NOMO-1 treated with DMSO at 0.1 percent for 48 hours (cell line): ENCODE results near the gene PPP1R9B.

Experiments
- DNase-seq: peaks from one replicate; lab custom pipeline; 2025; ENCODE audit not compliant: unreplicated experiment; lab: John Stamatoyannopoulos, UW

Gene PPP1R9B

DNA sequence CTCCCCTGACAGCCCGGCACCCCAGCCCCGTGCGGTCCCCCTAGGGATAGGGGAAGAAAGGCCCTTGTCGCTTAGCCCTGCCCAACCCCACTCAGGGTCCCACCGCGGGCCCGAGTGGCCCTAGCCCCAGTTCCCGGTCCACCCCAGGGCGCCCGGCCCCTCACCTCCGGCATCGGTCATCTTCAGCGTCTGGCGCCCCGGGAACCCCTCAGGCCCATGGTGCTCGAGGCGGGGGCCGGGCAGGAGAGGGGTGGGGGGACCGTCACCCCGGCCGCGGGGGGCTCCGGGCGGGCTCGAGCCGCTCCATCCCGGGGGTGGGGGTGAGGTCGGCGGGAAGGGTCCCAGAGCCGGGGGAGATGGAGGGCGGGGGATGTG is 21.1 kb downstream of the PPP1R9B start:
- DNase-seq, result no peak

DNA sequence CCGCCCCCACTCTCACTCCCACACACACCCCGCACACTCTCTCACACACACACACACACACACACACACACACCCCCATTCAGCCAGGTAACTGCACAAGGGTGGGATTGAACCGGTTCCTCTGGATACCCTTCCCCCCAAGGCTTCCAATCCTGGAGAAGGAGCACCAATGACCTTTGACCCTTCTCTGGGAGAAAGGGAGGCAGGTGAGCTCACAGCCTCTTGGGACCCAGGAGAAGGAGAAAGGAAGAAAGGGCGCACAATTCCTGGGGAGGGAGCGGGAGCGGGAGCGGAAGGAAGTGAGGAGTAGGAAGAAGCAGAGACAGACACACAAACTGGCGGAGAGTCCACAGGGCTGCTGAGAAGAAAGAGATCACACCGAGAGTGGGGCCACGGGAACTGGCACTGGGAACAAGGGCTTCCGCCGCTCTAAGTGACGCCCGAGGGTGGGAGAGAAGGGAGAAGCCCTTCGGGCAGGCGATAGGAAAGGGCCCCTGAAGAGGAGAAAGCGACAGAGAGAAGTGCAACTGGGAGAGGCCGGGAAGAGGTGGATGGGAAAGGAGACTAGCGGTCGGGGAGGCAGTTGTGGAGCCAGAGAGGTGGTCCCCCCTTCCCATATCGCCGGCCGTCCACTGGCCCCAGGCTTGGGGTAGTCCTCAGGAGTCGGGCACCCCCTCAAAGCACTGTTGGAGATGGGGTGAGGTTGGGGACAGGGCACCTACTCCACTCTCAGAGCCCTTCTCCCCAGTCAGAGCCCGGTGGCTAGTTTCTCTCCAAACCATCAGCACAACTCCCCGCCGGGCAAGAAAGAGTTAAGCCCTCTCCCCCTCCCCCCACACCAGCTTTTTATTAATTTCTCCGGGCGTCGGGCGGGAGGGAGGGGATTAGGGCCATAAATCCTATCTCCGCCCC is 21.8 kb downstream of the PPP1R9B start:
- DNase-seq, result no peak

DNA sequence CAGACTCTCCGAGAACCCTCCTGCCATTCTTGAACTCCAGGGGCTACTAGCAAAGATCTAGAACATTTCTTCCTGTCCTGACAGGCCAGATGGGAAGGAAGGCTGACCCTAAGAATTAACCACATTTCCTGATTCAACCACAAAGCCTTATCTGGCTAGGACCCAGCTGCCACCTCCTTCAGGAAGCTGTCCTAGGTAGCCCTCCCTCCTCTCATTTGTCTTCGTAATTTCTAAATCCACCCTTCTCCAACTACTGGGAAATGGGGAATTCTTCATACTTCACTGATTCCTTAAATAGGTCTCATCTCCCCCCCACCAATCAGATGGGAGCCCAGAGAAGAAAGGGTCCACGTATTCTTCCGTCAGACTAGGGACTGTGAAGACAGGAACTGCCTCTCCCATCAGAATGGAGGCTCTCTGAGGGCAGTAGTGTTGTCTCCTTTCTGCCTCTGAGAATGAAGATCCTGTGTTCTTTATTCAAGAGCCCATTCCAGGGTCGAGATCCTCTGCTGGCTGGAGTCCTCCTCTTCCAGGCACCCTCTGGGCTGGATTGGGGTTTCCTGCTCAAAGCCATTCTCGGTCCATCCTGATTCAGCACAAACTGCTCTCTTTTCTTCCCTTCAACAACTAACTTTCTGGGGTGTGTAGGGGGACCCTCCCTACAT is 22.6 kb downstream of the PPP1R9B start:
- DNase-seq, result peak; percentile 43

DNA sequence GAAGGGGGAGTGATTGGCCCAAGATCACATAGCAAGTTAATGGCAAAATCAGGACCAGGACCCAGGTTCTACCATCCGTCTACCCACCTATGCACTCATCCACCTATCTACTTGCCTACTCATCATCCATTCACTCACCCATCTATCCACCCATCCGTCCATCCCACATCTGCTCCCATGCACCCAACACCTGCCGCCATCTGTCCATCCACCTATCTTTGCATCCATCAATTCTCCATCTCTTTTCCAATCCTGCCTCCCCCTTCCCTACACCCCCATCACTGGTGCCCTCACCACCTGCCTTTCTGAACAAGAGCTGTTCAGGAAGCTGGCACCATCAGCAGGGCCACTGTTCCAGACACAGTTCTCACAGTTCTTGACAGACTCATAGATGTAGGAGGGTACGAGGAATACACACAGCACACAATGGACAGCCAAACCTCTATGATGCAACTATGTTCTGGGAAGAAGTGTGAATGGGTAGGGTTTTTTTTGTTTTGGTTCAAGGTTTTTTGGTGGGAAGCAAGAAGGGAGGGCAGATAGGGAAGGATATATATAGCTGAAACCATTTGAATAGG is 25.0 kb downstream of the PPP1R9B start:
- DNase-seq, result no peak

DNA sequence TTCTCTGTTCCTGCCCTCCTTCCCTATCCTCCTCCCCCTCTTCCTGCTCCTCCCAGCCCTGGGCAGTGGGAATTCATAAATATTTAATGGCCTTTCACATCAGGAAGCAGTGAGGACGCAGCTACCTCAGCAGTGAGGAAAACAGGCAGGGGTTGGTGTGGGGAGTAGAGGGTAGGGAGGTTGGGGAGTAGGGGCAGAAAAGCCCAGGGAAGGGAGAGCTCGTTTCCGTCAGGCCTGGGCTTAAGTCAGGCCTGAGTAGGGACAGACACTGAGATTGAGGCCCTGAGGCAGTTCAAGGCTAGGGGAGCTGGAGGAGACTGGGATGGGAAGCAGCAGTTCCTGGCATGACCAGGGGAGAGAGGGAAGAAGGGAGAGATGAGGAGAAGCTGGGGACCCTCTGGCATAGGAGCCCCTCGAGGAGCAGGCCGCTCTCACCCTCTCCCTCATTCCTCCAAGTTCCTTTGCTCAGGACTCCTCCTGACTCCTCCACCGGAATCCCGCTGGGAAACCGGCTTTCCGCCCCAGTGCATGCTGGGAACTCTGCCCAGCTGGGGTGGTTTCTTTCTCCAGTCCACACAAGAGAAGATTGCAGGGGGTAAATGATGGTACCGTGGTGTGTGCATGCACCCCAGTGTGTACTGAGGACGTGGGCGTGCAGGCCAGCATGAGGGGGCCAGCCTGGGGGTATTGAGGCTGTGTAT is 26.7 kb downstream of the PPP1R9B start:
- no peak for DNase-seq

DNA sequence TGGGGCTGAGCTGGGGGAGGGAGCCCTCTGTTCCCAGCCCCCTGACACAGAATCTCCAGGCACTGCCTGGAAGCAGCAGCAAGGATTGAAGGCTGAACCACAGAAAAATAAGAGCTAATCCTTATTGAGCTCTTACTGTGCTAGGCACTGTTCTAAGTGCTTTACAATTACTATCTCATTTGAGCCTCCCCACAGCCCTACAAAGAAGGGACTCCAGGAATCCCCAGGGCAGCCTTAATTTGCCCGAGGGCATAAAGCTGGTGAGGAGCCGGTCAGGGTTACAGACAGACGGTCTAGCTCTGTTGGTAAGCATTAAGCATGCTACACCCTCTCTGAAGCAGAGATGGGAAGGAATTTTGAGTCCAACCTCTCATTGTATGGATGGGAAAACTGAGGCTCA is 27.5 kb downstream of the PPP1R9B start:
- DNase-seq, result no peak

DNA sequence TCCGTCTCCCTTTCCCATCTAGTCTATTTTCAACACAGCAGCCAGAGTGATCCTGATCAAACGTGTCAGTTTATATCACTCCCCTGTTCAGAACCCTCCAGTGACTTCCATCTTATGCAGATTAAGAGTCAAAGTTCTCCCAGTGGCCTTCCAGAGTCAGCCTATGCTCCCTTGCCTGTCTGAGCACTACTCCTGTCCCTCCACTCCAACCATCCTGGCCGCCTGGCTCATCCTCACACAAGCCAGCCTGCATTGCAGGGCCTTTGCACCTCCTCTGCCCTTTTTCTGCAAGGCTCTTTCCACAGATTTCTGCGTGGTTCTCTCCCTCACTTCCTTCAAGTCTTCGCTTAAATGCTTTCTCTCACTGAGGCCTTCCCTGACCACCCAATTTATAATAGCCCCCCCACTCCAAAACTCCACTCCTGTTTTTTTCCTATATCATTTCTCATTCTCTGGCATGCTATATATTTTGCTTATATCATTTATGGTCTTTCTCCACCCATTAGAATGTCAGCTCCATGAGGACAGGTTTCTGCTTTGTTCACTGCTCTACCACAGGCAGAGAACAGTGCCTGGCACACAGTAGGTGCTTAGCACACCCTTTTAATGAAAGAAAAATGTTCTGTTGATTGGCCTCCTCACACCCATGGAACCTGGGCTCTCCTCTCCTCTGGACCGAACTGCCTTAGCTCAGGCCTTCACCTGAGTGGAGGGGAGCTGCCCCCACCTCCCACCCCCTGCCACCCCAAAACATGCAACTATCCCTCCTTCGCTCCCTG is 29.8 kb downstream of the PPP1R9B start:
- DNase-seq, result no peak

DNA sequence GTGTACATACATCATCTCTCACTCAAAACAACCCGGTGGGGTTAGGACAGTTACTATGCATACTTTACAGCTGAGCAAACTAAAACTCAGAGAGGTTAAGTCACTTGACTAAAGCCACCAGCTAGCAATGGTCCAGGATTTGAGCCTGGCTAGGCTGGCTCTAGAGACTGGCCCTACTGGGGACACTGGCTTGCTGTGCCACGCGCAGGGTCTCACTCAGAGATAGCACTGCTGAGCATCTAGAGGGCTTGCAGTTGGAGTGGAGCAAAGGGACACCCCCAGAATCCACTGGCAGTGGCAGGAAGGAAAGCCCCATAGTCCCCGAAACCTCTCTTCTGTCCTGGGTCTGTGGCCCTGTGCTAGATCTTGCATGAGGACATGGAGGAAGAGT is 31.7 kb downstream of the PPP1R9B start:
- no peak for DNase-seq

DNA sequence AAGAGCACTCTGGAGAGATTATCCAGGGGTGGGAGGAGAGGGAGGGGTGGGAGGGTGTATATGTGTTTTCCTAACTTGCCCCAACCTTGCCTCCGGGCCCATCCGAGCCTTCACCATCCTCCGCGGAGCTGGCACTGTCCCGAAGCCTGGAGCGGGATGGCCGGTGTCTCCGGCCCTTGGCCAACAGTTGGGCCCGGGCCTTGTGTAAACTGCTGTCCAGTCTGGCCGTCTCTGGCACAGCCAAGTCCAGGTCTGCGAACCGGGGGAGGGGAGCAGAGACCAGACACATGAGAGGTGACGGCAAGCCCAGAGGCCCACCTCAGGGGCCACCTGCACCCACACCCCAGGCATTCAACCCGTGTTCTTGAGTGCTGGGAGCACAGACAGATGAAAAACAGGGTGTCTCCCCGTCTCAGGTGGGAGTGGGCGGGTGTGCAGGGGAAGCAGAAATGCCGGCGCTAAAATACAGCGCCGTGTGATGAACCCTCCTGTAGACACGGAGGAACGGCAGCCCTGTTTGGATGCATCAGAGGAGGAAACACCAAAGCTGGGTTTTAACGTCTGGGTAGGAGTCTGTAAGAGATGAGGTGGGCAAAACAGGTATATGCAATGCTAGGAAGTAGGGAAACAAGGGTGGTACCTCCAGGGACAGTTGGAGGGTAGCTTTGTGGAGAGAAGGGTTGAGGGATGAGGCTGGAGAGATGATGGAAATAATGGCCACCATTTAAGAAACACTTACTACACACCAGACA is 32.2 kb downstream of the PPP1R9B start:
- no peak for DNase-seq

DNA sequence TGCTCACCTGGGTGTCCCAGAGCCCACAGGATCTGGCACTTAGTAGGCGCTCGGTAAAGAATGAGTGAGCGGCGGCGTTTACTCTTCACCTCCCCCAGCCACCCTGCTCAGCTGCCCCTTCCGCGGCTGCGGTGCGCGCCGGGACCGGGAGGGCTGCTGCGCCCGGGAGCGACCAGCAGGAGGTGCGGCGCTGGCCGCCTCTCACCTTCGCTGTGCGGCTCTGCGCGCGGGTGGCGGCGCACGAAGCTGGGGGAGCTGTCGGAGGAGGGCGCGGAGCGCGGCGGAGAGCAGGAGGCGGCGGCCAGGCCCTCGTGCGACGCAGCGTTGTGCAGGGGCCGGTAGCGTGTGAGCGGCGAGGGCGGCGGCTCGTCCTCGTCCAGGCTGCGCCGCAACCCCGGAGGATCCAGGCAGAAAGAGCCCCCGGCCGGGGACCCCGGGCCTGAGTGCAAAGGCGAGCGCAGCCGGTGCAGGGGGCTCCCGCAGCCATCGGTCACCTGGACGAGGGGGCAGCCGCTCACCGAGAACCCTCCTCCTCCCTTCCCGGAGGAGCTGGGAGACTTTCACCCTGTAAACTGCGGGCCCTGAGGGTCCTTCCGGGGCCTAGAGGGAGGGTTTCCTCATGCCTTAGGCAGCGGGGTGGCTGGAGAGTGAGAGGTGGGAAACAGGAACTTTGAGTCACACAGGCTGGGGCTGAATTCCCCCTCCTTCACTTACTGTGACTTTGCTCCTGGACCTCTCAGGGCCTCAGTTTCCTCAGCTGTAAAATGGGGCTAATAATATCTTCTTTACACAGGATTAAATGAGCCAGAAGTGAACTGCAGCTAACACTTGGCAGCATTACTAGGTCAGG is 33.0 kb downstream of the PPP1R9B start:
- DNase-seq, result peak; percentile 57

DNA sequence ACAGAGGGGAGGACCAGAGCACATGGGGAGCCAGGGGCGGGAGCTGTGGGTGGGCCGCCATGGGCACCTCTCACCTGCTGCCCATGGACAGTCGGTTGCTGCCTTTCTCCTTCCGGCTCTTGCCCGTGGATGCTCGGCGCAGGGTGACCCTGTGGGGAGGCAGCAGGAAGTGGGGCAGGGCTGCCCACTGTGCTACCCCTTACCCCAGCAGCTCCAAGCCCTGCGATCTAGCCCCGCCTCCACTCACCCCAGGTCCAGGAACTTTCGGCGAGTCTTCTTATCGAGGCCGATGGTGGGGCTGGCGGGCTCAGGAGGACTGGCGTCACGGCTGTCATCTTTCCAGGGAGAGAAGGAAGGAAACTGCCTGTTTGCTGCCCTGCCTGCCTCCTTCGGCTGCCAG is 34.7 kb downstream of the PPP1R9B start:
- DNase-seq, result no peak

DNA sequence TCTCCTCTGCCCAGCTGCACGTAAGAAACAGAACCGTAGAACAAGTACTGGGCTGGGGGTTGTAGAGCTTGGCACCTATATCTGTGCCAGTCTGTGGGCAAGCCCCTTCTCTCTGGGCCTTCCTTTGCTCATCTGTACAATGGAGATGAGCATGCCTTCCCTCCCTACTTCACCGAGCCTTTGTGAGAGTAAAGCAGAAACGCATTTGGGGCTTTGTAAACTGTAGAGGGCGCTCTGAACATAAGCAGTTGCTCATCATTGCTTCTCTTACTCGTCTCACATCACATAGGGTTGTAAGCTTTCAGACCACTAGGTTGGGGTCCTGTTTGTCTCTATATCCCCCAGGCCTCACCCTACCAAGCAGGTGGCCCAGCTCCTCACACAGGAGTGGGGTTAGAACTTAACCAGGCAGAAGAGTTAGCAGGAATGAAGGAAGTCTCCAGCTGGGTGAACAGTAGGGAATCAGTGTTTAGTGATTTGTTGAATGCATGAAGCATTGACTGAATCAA is 35.6 kb downstream of the PPP1R9B start:
- DNase-seq, result peak; percentile 68

DNA sequence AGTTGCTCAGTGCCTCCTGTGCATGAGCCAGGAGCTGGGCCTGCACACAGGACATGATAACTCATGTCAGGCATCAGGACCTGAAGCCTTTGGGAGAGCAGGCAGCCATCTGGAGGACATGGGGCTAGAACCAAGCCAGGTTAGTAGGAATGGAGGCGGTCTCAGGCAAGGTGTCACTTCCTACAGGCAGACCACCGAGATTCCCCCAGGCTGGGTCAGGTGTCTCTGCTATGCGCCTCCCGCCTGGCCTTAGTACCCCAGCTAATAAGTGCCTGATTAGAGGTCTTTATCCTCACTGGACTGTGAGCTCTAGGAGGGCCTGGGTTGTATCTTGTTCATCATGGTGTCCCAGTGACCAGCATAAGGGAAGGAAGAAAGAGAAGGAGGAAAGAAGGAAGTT is 36.1 kb downstream of the PPP1R9B start:
- DNase-seq, result no peak

DNA sequence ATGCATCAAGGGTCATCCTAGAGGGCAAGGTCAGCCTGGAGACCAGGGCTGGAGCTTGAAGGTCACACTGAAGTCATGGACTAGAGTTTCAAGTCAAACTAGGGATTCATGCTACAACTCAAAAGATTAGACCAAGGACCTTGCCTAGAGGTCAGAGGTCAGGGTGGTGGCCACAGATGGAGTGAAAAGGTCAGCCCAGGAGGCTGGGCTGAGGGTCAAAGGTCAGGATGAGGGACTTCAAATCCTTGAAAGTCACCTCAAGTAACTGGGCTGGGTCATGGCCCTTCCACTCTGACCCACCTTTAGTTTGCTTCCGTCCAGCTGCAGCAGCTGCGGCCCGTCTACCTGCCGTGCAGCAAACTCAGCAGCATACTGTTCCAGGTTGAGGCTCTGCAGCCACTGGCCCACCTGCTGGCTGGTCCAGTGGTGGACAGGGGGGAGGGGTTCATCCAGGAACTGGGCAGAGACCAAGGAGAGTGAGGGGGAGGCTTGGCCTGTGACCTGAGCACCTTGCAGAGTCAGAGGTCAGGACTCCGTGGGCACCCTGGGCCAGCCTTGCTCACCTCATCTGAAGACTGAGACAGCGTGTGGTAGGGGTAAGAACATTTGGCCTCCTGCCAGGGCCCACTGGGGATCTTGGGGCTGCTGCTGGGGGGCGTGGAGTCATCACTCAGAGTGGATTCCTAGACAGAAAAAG is 36.7 kb downstream of the PPP1R9B start:
- no peak for DNase-seq

DNA sequence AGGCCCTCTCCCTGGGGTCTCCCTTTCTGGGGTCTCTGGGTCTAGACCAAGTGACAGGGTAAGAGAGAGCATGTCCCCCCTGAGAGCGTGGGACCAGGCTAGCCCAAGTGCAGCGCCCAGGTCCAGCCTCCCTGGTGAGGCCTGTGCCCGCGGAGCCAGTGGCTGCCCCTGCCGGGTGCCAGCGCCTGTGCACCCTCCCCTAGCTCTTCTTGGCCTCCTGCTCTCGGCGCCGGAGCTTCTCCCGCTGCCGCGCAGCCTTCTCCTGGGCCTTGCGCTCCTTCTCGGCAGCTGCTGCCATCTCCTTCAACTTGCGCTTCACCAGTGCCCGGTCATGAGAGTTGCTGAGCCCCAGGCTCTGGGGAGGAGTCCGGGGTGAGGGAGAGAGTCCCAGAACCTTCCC is 37.8 kb downstream of the PPP1R9B start:
- no peak for DNase-seq

DNA sequence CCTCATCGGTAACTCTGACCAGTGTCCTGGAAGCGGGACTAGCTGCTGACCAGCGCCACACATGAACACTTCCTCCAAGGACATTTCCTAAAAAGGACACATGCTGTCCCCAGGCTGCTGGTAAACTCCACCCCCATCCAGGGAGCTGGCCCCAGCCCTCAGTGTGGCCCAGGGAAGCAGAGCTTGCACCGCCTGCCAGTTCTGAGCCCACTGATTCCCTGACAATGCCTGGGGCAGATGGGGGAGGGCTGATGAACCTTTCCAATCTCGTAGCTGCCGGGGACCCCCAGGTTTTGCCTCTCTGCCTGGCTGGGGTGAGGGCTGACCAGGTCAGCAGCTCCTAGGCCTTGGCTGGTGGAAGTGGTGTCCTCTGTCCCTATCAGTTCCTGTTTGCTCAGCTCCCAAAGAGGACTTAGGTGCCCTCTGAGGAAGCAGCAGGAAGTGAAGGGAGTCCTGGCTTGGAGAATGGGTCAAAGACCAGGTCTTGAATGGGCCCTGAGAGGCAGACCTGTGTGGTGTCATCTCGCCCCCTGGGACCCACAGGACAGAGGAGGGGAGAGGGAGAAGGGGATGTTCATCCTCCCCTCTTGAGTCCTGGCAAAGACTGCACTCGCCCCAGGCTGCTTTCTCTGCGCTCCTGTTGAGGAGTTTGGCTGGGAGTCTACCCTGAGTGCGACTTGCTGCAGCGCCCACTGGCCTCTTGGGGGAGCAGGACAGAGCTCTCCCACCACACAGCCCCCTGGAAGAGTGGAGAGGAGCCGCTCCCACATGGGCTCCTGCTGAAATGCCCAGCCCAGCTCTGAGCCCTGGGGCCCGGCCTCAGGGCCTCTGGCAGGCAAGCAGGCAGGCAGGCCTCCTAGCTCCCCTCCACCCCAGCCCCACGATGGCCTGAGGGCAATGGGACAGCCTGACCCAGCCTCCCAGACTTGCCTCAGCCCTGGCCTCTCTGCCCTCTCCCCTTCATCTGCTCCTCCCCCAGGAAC is 38.5 kb downstream of the PPP1R9B start:
- DNase-seq, result no peak
